Measurements from ENCODE around the gene NEBL.

GRCh38 chr10:20856484-20856883, 40.6 kb downstream of the NEBL start:
- TF ChIP-seq POLR2A (IDR thresholded peaks at IDR 0.05) (no peak), CTCF (IDR thresholded peaks at IDR 0.05) (no peak)
